Measurements from ENCODE around the gene ABTB2.
A peak's percentile ranks its signal among the peaks of the same experiment; 100 is the strongest.

Gene ABTB2

GRCh38 chr11:34155757-34156062 lies 202.1 kb downstream of the ABTB2 start:
- DNase-seq (ENCODE audit: low read depth) = no peak
- H3K27me3 ChIP-seq (replicated peaks; ENCODE audit: control insufficient read depth, insufficient read depth, low read length) = no peaks in the 10 kb centered on the region

GRCh38 chr11:34155057-34155756 lies 202.6 kb downstream of the ABTB2 start:
- Histone ChIP-seq H3K9ac (ENCODE audit: low read length) (no peak overlapping the region), H3K4me1 (ENCODE audit: control insufficient read depth, insufficient read depth, low read length) (peaks cover 9% of the 10 kb centered on the region), H3K9me3 (ENCODE audit: control insufficient read depth, low read length) (no peaks in the 10 kb centered on the region), H3K27me3 (replicated peaks; ENCODE audit: control insufficient read depth, insufficient read depth, low read length) (no peaks in the 10 kb centered on the region), H3K36me3 (ENCODE audit: control insufficient read depth, insufficient read depth, low read length, severe bottlenecking) (peaks cover 67% of the 10 kb centered on the region), H3K4me3 (ENCODE audit: low read length) (no peak overlapping the region)
- no peak for DNase-seq (ENCODE audit: low read depth)

More at GRCh38 chr11:34155757-34156062, 202.1 kb downstream of the ABTB2 start:
- H3K36me3 ChIP-seq (ENCODE audit: control insufficient read depth, insufficient read depth, low read length, severe bottlenecking) = peaks cover 63% of the 10 kb centered on the region
- H3K9ac ChIP-seq (ENCODE audit: low read length) = no peak overlapping the region
- H3K4me3 ChIP-seq (ENCODE audit: low read length) = no peak overlapping the region
- no peaks in the 10 kb centered on the region for H3K9me3 ChIP-seq (ENCODE audit: control insufficient read depth, low read length)
- H3K4me1 ChIP-seq (ENCODE audit: control insufficient read depth, insufficient read depth, low read length) = peaks cover 4% of the 10 kb centered on the region

GRCh38 chr11:34154059-34154875 lies 203.5 kb downstream of the ABTB2 start:
- Histone ChIP-seq H3K4me3 (ENCODE audit: low read length) (no peak overlapping the region), H3K4me1 (ENCODE audit: control insufficient read depth, insufficient read depth, low read length) (peaks cover 11% of the 10 kb centered on the region), H3K27me3 (replicated peaks; ENCODE audit: control insufficient read depth, insufficient read depth, low read length) (no peaks in the 10 kb centered on the region), H3K36me3 (ENCODE audit: control insufficient read depth, insufficient read depth, low read length, severe bottlenecking) (peaks cover 66% of the 10 kb centered on the region), H3K9me3 (ENCODE audit: control insufficient read depth, low read length) (no peaks in the 10 kb centered on the region), H3K9ac (ENCODE audit: low read length) (no peak overlapping the region)
- DNase-seq (ENCODE audit: low read depth) = no peak

GRCh38 chr11:34151916-34152845 lies 205.6 kb downstream of the ABTB2 start:
- Histone ChIP-seq H3K27me3 (replicated peaks; ENCODE audit: control insufficient read depth, insufficient read depth, low read length) (no peaks in the 10 kb centered on the region), H3K9ac (ENCODE audit: low read length) (no peak overlapping the region), H3K4me1 (ENCODE audit: control insufficient read depth, insufficient read depth, low read length) (peaks cover 22% of the 10 kb centered on the region), H3K9me3 (ENCODE audit: control insufficient read depth, low read length) (no peaks in the 10 kb centered on the region), H3K36me3 (ENCODE audit: control insufficient read depth, insufficient read depth, low read length, severe bottlenecking) (peaks cover 73% of the 10 kb centered on the region), H3K4me3 (ENCODE audit: low read length) (no peak overlapping the region)
- DNase-seq (ENCODE audit: low read depth) = no peak

GRCh38 chr11:34151166-34151565 lies 206.6 kb downstream of the ABTB2 start:
- Histone ChIP-seq H3K4me3 (ENCODE audit: low read length) (no peak overlapping the region), H3K9ac (ENCODE audit: low read length) (no peak overlapping the region), H3K9me3 (ENCODE audit: control insufficient read depth, low read length) (no peaks in the 10 kb centered on the region), H3K36me3 (ENCODE audit: control insufficient read depth, insufficient read depth, low read length, severe bottlenecking) (peaks cover 84% of the 10 kb centered on the region), H3K4me1 (ENCODE audit: control insufficient read depth, insufficient read depth, low read length) (peaks cover 22% of the 10 kb centered on the region), H3K27me3 (replicated peaks; ENCODE audit: control insufficient read depth, insufficient read depth, low read length) (no peaks in the 10 kb centered on the region)
- DNase-seq (ENCODE audit: low read depth) = no peak

- H3K36me3 ChIP-seq (ENCODE audit: control insufficient read depth, insufficient read depth, low read length, severe bottlenecking) = peaks cover 86% of the 10 kb centered on the region
- H3K27me3 ChIP-seq (replicated peaks; ENCODE audit: control insufficient read depth, insufficient read depth, low read length) = no peaks in the 10 kb centered on the region
- no peak overlapping the region for H3K9ac ChIP-seq (ENCODE audit: low read length)
- H3K4me1 ChIP-seq (ENCODE audit: control insufficient read depth, insufficient read depth, low read length) = peaks cover 22% of the 10 kb centered on the region
- H3K9me3 ChIP-seq (ENCODE audit: control insufficient read depth, low read length) = no peaks in the 10 kb centered on the region
- peak; percentile 65 for DNase-seq (ENCODE audit: low read depth)
- no peak overlapping the region for H3K4me3 ChIP-seq (ENCODE audit: low read length)
These were observed 207.2 kb downstream of the ABTB2 start for GRCh38 chr11:34150494-34151151.

- Histone ChIP-seq H3K36me3 (ENCODE audit: control insufficient read depth, insufficient read depth, low read length, severe bottlenecking) (peaks cover 92% of the 10 kb centered on the region), H3K4me3 (ENCODE audit: low read length) (no peak overlapping the region), H3K9me3 (ENCODE audit: control insufficient read depth, low read length) (no peaks in the 10 kb centered on the region)
These were observed 208.0 kb downstream of the ABTB2 start for GRCh38 chr11:34149786-34150185.

GRCh38 chr11:34149274-34149673 lies 208.5 kb downstream of the ABTB2 start:
- peaks cover 92% of the 10 kb centered on the region for H3K36me3 ChIP-seq (ENCODE audit: control insufficient read depth, insufficient read depth, low read length, severe bottlenecking)
- H3K4me1 ChIP-seq (ENCODE audit: control insufficient read depth, insufficient read depth, low read length) = peaks cover 22% of the 10 kb centered on the region
- H3K4me3 ChIP-seq (ENCODE audit: low read length) = no peak overlapping the region
- no peak for DNase-seq (ENCODE audit: low read depth)
- H3K9ac ChIP-seq (ENCODE audit: low read length) = no peak overlapping the region
- H3K9me3 ChIP-seq (ENCODE audit: control insufficient read depth, low read length) = no peaks in the 10 kb centered on the region
- no peaks in the 10 kb centered on the region for H3K27me3 ChIP-seq (replicated peaks; ENCODE audit: control insufficient read depth, insufficient read depth, low read length)

More at GRCh38 chr11:34149786-34150185, 208.0 kb downstream of the ABTB2 start:
- DNase-seq (ENCODE audit: low read depth) = no peak
- Histone ChIP-seq H3K4me1 (ENCODE audit: control insufficient read depth, insufficient read depth, low read length) (peaks cover 22% of the 10 kb centered on the region), H3K27me3 (replicated peaks; ENCODE audit: control insufficient read depth, insufficient read depth, low read length) (no peaks in the 10 kb centered on the region), H3K9ac (ENCODE audit: low read length) (no peak overlapping the region)

- peaks cover 93% of the 10 kb centered on the region for H3K36me3 ChIP-seq (ENCODE audit: control insufficient read depth, insufficient read depth, low read length, severe bottlenecking)
- H3K4me1 ChIP-seq (ENCODE audit: control insufficient read depth, insufficient read depth, low read length) = peaks cover 22% of the 10 kb centered on the region
- no peaks in the 10 kb centered on the region for H3K9me3 ChIP-seq (ENCODE audit: control insufficient read depth, low read length)
- no peak for DNase-seq (ENCODE audit: low read depth)
- no peaks in the 10 kb centered on the region for H3K27me3 ChIP-seq (replicated peaks; ENCODE audit: control insufficient read depth, insufficient read depth, low read length)
- no peak overlapping the region for H3K9ac ChIP-seq (ENCODE audit: low read length)
- no peak overlapping the region for H3K4me3 ChIP-seq (ENCODE audit: low read length)
These were observed 209.2 kb downstream of the ABTB2 start for GRCh38 chr11:34148504-34149165.

GRCh38 chr11:34147581-34147980 lies 210.2 kb downstream of the ABTB2 start:
- no peak for DNase-seq (ENCODE audit: low read depth)
- no peaks in the 10 kb centered on the region for H3K9me3 ChIP-seq (ENCODE audit: control insufficient read depth, low read length)
- peaks cover 22% of the 10 kb centered on the region for H3K4me1 ChIP-seq (ENCODE audit: control insufficient read depth, insufficient read depth, low read length)
- H3K4me3 ChIP-seq (ENCODE audit: low read length) = no peak overlapping the region
- no peaks in the 10 kb centered on the region for H3K27me3 ChIP-seq (replicated peaks; ENCODE audit: control insufficient read depth, insufficient read depth, low read length)
- no peak overlapping the region for H3K9ac ChIP-seq (ENCODE audit: low read length)
- peaks cover 93% of the 10 kb centered on the region for H3K36me3 ChIP-seq (ENCODE audit: control insufficient read depth, insufficient read depth, low read length, severe bottlenecking)

Data from adipocyte (in vitro differentiated cells).